GM04504 (cell line): Measurements from ENCODE around the gene DVL1.

ENCODE experiments used
- DNase-seq: peaks from one replicate; pipeline ENCODE4 v3.0.0-alpha.2; 2012; ENCODE audit warnings: low read depth

DVL1 gene

DNA sequence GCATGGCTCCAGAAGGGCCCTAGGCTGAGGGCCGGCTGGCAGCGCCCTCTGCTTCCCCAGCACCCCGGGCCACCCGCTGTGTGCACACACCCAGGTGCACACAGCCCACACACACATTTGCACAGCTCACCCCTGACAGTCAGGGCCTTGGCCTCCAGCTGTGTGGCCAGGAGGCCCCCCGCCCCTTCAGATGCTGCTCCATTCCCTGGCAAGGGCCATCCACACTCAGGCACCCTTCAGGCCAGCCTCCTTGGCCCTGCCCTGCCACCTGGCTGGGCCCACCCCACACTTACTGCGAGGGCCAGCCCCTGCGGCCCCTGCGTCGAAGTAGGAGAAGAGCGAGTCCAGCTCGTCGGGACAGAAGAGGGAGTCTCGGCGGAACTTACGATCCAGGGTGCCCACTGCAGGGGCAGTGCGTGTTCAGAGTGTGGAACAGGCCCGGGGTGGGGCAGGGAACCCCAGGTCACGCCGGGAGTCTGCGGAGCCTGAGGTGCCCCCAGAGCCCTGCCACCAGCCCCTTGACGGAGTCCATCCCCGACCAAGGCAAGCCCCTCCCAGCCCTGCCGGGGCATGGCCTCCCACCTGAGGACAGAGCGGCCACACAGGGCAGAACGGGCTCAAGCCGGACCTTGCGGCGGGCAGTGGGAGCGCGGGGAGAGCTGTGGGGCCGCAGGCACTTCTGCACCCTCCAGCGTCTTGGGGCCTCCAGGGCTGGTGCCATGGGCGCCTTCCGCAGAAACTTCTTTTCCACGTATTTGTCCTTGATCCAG lies 53.9 kb downstream of the DVL1 start:
- DNase-seq, result no peak

DNA sequence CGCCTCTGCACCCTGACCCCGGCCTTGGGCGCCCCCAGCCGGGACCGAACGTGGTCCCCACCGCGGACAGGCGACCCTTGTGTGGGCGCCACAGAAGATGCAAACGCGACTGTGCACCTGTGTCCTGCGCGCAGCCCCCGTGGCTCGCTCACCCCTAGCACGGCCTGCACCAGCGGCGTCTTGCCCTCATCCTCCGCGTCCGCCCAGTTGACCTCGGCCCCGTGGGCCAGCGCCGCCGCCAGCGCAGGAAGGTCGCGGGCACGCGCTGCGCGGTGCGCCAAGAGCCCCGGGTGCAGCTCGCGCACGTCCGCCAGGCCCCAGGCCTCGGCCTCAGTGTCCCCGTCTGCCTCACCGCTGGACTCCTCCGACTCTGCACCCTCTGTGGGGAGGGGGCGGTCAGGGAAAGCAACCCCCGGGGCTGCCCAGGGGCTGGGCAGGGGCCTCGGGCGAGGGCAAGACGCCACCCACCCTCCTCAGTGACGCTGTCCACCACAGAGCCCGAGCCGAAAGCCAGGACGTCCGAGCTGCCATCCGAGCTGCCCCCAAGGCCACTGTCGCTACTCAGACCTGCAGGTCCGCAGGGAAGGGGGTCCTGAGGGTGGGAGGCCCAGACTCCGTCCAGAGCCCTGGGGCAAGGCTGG lies 54.8 kb downstream of the DVL1 start:
- no peak for DNase-seq

- no peak for DNase-seq
These were observed 55.7 kb downstream of the DVL1 start for GRCh38 chr1:1293263-1294249.

- DNase-seq, result no peak
These were observed 56.4 kb downstream of the DVL1 start for GRCh38 chr1:1292851-1293250.

GRCh38 chr1:1292442-1292779 lies 56.8 kb downstream of the DVL1 start:
- no peak for DNase-seq

GRCh38 chr1:1291548-1292441 lies 57.4 kb downstream of the DVL1 start:
- DNase-seq, result no peak

- DNase-seq, result no peak
These were observed 58.1 kb downstream of the DVL1 start for GRCh38 chr1:1291023-1291528.

DNA sequence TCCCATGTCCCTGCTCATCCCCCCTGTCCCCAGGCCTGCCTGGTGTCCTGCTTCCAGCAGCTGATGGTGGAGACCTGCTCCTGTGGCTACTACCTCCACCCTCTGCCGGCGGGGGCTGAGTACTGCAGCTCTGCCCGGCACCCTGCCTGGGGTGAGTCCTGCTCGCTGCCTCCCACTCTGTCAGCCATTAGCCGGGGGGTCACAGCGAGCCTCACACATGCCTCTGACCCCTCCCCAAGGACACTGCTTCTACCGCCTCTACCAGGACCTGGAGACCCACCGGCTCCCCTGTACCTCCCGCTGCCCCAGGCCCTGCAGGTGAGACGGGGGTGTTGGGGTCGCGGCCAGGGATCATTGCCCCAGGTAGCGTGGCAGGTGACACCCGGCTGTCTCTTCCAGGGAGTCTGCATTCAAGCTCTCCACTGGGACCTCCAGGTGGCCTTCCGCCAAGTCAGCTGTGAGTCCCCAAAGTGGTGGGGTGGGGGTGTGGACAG lies 58.9 kb downstream of the DVL1 start:
- DNase-seq, result no peak

DNA sequence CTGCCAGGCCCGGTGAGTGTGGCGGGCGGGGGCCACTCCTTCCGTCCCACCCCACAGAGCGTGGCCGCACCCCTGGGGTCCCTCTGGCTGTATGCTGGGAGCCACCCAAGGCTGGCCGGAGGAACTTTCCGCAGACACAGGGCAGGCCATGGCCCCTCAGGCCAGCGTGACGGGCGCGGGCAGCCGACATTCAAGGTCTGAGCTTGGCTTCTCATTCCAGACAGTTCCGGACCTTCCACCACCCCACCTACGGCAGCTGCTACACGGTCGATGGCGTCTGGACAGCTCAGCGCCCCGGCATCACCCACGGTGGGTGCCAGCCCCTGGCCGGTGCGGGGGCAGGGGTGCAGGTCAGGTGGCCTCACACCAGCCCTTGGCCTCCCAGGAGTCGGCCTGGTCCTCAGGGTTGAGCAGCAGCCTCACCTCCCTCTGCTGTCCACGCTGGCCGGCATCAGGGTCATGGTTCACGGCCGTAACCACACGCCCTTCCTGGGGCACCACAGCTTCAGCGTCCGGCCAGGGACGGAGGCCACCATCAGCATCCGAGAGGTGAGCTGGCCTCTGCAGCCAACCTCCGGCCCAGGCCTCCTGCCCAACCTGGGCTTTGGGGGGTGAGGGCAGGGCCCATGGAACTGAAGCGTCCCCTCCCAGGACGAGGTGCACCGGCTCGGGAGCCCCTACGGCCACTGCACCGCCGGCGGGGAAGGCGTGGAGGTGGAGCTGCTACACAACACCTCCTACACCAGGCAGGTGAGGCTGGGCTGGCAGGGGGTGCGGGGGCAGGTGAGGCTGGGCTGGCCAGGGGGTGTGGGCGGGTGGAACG lies 61.7 kb downstream of the DVL1 start:
- DNase-seq, result no peak

DNA sequence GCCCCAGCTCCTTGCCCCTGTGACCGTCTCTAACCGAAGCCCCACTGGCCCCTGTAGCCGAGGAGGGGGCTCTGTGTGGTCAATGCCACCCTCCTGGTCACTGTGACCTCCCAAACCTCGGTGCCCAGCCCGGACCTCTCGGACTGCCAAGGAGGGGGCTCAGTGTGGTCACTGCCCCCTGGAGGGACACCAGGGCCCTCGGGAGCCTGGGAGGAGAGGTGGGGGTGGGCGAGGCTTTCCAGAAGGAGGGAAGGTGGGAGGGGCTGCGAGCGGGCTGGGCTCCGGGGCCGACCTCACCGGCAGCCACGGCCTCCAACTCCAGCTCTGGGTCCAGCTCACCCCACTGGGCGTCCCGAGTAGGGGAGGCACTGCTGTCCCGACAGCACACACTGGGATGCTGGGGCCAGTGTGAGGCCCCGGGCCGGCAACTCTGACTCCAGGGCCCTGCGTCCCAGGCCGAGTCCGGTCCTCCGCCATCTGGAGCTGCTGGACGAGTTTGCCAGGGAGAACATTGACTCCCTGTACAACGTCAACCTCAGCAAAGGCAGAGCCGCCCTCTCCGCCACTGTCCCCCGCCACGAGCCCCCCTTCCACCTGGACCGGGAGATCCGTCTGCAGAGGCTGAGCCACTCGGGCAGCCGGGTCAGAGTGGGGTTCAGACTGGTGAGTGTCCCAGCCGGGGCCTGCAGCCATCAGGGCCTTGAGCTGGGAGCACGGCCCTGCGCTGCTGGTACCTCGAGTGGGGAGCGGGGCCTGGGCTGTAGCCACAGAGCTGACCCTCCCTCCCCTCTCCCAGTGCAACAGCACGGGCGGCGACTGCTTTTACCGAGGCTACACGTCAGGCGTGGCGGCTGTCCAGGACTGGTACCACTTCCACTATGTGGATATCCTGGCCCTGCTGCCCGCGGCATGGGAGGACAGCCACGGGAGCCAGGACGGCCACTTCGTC lies 62.6 kb downstream of the DVL1 start:
- no peak for DNase-seq

DNA sequence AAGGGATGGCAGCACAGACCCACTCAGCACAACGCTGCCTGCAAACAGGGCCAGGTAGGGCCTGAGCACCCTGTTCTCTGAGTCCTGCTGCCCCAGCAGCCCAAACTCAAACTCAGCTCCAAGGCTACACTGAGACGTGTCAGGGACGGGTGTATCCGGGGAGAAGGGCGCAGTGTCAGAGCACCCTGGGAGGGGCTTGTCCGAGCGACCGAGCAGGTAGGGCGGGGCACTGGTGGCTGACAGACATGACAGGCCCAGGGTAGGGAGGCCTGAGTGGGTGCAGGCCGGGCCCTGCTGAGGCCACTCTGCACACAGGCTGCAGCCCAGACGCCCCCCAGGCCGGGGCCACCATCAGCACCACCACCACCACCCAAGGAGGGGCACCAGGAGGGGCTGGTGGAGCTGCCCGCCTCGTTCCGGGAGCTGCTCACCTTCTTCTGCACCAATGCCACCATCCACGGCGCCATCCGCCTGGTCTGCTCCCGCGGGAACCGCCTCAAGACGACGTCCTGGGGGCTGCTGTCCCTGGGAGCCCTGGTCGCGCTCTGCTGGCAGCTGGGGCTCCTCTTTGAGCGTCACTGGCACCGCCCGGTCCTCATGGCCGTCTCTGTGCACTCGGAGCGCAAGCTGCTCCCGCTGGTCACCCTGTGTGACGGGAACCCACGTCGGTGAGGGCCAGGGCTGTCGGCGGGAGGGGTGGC lies 63.5 kb downstream of the DVL1 start:
- no peak for DNase-seq
